Activated CD4-positive, alpha-beta memory T cell treated with anti-CD3 and anti-CD28 coated beads, Interleukin-2, amount 10 ng/mL, durations not matched to agents 7 days and 5 days (primary cell): ENCODE measurements around the gene PTCD3. TPM values are rescaled to one million over a fixed set of nuclear protein-coding genes. Genes with fewer than 3 reads are reported as not detected.

Experiments used
- CTCF ChIA-PET: fragments of 350-600 bp; sonication (Branson Sonifier 250); formaldehyde crosslinking; loops from one replicate; lab custom pipeline; 2021; ENCODE audit warnings: antibody characterized with exemption, inconsistent platforms; lab: Charles Lee
- POLR2A ChIA-PET: fragments of 350-600 bp; sonication (Branson Sonifier 250); formaldehyde crosslinking; loops from one replicate; lab custom pipeline; 2021; ENCODE audit warnings: antibody characterized with exemption; lab: Charles Lee
- DNase-seq: peaks from one replicate; pipeline ENCODE4 v3.0.0-alpha.2; 2020
- H3K27ac Mint-ChIP-seq: one replicate; pipeline ENCODE4 v1.8.0; 2021; ENCODE audit warnings: mild to moderate bottlenecking, mixed read lengths
- H3K27me3 Mint-ChIP-seq: one replicate; pipeline ENCODE4 v1.8.0; 2021; ENCODE audit warnings: mixed read lengths
- H3K36me3 Mint-ChIP-seq: one replicate; pipeline ENCODE4 v1.8.0; 2021; ENCODE audit warnings: low read depth, mixed read lengths
- H3K4me1 Mint-ChIP-seq: one replicate; pipeline ENCODE4 v1.8.0; 2021; ENCODE audit warnings: mixed read lengths
- H3K4me3 Mint-ChIP-seq: one replicate; pipeline ENCODE4 v1.8.0; 2021; ENCODE audit warnings: mild to moderate bottlenecking, mixed read lengths
- H3K9me3 Mint-ChIP-seq: one replicate; pipeline ENCODE4 v1.8.0; 2021; ENCODE audit warnings: mixed read lengths
- total RNA-seq, 2 experiments: library from RNA; stranded (reverse); gene quantifications; one replicate each; pipeline ENCODE4 v1.2.3, GENCODE V29; 2021

Gene PTCD3
- total RNA-seq, 2 experiments from 2014 or later = 144 to 149 TPM

DNA sequence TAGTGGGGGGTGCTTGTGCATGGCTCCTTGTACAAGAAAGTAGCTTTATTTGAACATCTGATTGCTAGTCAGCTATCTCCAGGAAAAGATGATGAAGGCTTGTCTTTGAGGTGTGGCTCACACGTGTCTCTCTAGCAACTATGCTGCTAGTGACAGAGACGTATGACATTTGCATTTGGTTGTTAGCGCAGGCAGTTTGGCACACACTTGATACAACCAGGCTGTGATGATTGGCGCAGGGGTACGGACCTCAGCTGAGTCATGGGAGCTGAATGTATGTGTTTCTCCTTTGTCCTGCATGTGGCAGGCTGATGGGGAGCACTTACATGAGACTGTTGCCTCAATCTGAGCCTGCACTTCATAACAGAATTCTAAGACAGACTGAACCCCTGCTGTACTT is 29.6 kb downstream of the PTCD3 start:
- Mint-ChIP-seq H3K27ac (peak overlapping the region; percentile 23), H3K27me3 (no peaks in the 10 kb centered on the region), H3K4me3 (no peak overlapping the region), H3K4me1 (peaks cover 11% of the 10 kb centered on the region), H3K36me3 (peaks cover 93% of the 10 kb centered on the region), H3K9me3 (no peaks in the 10 kb centered on the region)
- DNase-seq = no peak
- ChIA-PET CTCF (no interaction called here), POLR2A (interaction anchor here (1.4 to 1.5 kb wide), 2 partner anchors 17 to 29 kb away, joined by 4 to 10 read pairs; partner anchors contain the start of genes POLR1A and PTCD3)

DNA sequence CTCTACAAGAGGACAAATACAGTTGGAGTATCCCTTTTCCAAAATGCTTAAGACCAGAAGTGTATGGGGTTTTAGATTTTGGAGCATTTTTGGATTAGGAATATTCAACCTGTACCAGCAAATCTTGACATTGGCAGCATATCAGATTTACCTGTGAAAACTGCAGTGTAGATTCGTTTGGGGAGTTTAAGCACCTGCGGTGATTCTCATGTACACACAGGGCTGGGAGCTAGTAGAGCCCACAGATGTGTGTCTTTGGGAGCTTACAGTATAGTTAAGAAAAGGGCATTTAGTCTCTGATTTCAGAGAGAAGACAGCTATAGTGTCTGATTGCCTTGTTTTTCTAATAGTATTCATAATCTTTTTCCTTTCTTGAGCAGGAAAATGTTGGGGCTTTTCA is 30.1 kb downstream of the PTCD3 start:
- Mint-ChIP-seq H3K4me3 (no peak overlapping the region), H3K27me3 (no peaks in the 10 kb centered on the region), H3K36me3 (peaks cover 94% of the 10 kb centered on the region), H3K9me3 (no peaks in the 10 kb centered on the region), H3K4me1 (peaks cover 11% of the 10 kb centered on the region), H3K27ac (no peak overlapping the region)
- no peak for DNase-seq
- ChIA-PET POLR2A (interaction anchor here (1.4 to 1.5 kb wide), 2 partner anchors 17 to 30 kb away, joined by 4 to 10 read pairs; partner anchors contain the start of genes POLR1A and PTCD3), CTCF (interaction anchor here (1.4 kb wide), 1 partner anchor 56 kb away, joined by 3 read pairs; no protein-coding TSS in a partner anchor)

DNA sequence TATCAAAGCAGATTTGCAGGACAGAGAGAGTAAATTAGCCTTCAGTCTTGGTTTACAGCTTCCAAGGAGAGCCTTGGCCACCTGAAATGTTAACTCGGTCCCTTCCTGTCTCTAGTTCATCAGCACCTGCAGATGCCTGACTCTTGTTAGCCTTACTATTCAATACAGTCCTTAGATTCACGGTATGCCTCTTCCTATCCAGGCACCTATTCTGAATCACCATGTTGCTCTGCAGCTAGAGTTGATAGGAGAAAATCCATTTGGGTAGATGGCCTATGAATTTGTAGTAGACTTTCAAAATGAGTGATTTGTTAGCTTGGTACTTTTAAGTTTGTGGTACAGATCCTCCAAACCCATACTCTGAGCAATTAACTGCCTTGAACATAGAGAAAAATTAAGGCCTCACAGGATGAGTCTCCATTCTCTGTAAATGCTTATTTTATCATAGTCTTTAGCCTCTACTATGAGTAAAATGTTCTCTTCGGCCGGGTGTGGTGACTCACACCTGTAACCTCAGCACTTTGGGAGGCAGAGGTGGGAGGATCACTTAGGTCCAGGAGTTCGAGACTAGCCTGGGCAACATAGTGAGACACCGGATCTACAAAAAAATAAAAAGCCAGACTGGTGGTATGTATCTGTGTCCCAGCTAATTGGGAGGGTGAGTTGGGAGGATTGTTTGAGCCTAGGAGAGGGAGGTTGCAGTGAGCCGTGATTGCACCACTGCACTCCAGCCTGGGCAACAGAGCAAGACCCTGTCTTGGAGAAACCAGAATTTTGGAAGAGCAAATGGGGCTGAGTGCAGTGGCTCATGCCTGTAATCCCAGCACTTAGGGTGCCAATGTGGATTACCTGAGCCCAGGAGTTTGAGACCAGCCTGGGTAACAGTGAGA is 32.9 kb downstream of the PTCD3 start:
- CTCF ChIA-PET = no interaction called here
- no peak overlapping the region for H3K4me3 Mint-ChIP-seq

DNA sequence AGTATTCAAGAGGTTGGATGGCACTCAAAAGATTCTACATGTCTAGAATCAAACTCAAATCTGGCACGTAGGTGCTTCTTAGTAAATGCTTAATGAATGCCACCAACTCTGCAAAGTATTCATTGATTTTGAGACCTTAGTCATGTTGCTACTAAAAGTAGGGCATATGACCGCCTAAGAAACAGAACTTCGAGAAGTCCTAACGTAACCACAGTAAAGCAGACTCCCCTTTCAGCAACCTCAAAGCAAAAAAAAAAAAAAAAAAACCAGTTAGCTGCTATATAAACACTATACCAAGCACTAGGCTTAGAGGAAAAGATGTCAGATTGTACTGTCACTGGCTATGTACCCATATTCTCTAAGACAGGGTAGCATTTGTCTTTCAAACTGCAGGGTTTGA is 33.9 kb downstream of the PTCD3 start:
- ChIA-PET CTCF (no interaction called here), POLR2A (no interaction called here)
- Mint-ChIP-seq H3K4me3 (no peak overlapping the region), H3K9me3 (no peaks in the 10 kb centered on the region), H3K27ac (peak overlapping the region; percentile 40), H3K27me3 (no peaks in the 10 kb centered on the region), H3K4me1 (peaks cover 11% of the 10 kb centered on the region), H3K36me3 (peaks cover 87% of the 10 kb centered on the region)
- DNase-seq = no peak

More for the DNA sequence above, 32.9 kb downstream of the PTCD3 start:
- peak overlapping the region; percentile 35 for H3K27ac Mint-ChIP-seq
- POLR2A ChIA-PET = interaction anchor here (0.9 to 1.9 kb wide), 3 partner anchors 18 to 33 kb away, joined by 3 to 5 read pairs (median 3); partner anchors contain the start of gene PTCD3
- peaks cover 87% of the 10 kb centered on the region for H3K36me3 Mint-ChIP-seq
- no peaks in the 10 kb centered on the region for H3K27me3 Mint-ChIP-seq
- H3K4me1 Mint-ChIP-seq = peaks cover 11% of the 10 kb centered on the region
- H3K9me3 Mint-ChIP-seq = no peaks in the 10 kb centered on the region
- DNase-seq = no peak

DNA sequence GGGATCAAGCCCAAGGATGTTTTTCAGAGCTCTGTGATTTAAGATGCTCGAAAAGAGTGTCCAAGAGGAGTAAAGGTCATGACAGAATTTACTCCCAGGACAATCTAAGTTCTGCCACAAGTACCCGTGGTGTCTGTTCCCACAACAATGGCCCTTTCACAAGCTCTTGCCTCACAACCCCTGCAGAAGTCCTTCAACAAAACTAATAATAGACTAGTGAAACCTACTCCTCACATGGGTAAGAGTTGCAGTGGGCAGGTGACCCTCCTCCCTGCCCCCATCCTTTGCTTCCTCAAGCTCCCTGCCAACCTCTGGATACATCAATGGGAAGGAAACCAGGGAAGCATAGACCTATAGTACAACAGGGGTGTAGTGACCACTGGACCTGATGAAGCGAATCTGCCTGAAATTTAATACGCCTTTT is 34.9 kb downstream of the PTCD3 start:
- POLR2A ChIA-PET = interaction anchor here (1.1 kb wide), 1 partner anchor 25 kb away, joined by 3 read pairs; no protein-coding TSS in a partner anchor
- peaks cover 83% of the 10 kb centered on the region for H3K36me3 Mint-ChIP-seq
- H3K9me3 Mint-ChIP-seq = no peaks in the 10 kb centered on the region
- CTCF ChIA-PET = no interaction called here
- no peak overlapping the region for H3K27ac Mint-ChIP-seq
- H3K27me3 Mint-ChIP-seq = no peaks in the 10 kb centered on the region
- no peak overlapping the region for H3K4me3 Mint-ChIP-seq
- H3K4me1 Mint-ChIP-seq = peaks cover 11% of the 10 kb centered on the region
- DNase-seq = no peak

DNA sequence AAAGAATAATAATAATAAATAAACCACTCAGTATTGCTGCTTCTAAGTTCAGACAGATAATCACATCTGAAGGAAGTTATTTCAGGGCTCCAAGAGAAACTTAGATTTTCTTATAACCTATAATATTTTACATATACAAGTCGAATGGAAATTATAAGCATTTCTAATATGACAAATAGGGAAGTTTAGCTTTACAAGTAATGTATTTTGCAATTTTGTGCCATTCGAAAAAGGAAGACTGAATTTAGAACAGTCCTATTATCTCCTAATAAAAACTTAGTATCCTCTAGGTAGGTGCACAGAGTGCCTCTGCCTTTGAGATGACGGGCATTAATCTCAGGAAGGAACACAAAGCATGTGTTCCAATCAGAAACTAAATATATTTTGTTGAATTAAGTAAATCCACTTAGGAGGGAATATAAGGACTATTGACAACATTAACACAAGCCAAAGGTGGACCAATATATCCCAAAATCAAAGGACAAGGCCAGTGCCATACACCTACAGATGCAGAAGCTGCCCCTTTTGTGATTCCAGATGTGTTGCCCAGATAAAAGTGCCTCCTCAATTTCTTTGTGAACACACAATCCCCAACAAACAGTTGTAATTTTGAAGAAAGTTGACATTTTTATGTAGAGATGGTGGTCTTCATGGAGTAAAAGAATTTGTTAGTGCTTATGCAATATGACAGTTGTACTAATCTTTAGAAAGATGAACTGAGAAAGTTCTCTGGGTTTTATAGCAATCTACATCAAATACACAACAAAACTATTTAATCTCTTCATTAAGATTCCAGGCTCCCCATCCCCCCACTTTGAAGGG is 36.6 kb downstream of the PTCD3 start:
- Mint-ChIP-seq H3K27ac (peak overlapping the region; percentile 10), H3K36me3 (peaks cover 75% of the 10 kb centered on the region), H3K27me3 (no peaks in the 10 kb centered on the region), H3K4me1 (peaks cover 11% of the 10 kb centered on the region), H3K9me3 (no peaks in the 10 kb centered on the region), H3K4me3 (no peak overlapping the region)
- ChIA-PET CTCF (no interaction called here), POLR2A (interaction anchor here (1.3 kb wide), 1 partner anchor 37 kb away, joined by 3 read pairs; the partner anchor contains the start of genes POLR1A and PTCD3)
- DNase-seq = no peak

DNA sequence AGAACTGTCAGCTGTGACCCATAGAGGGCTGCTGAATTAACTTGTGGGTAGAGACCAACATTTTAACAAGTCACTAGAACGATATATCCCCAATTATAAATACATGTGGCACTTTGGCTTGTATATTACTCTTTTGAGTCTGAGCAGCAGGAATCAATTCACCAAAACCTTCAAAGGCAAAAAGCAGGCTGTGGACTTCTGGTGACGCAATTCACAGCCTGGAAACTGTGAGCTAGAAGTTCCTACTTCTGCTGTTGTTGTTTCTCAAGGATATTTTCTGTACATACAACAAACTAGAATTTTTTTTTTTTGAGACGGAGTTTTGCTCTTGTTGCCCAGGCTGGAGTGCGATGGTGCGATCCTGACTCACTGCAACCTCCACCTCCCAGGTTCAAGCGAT is 37.3 kb downstream of the PTCD3 start:
- Mint-ChIP-seq H3K27ac (no peak overlapping the region), H3K4me1 (peaks cover 11% of the 10 kb centered on the region), H3K27me3 (no peaks in the 10 kb centered on the region), H3K36me3 (peaks cover 76% of the 10 kb centered on the region), H3K9me3 (no peaks in the 10 kb centered on the region), H3K4me3 (no peak overlapping the region)
- DNase-seq = no peak
- ChIA-PET POLR2A (interaction anchor here (1.3 kb wide), 1 partner anchor 37 kb away, joined by 3 read pairs; the partner anchor contains the start of genes POLR1A and PTCD3), CTCF (no interaction called here)

DNA sequence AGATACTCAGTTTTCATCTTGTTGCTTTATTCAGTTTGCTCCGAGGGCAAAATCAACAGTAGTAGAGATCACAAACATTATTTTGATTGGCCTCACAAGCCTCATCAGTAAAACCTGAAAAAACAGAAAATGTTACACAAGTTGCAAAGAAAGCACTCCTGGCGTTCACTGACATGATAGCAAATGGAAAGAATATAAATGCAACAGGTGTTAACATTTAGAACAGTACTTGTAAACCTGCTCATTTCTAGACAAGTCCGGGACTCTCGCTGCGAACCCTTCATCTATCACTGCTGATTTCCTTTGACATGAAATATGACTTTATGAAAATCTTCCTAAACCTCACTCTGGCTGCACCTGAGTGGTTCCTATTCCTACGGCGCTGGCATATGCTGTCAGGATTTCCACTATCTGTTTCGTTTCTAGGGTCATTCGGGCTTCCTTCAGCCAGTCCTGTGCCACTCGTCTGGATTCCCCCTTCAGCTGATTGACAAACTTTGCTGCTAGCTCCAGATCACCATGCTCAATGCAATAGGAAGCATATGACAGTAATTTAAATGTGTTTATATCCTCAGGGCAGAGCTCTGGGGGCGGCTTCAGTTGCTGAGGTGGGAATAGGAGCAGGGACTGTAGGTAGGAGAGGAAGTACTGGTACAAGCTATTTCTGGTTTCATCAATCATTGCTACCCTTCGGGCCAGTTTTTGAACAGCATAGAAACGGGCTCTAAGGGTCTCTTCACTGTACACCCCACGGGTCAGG is 38.1 kb downstream of the PTCD3 start:
- CTCF ChIA-PET = interaction anchor here (0.9 kb wide), 1 partner anchor 416 kb away, joined by 3 read pairs; no protein-coding TSS in a partner anchor
- Mint-ChIP-seq H3K4me1 (peaks cover 8% of the 10 kb centered on the region), H3K27ac (no peak overlapping the region), H3K9me3 (no peaks in the 10 kb centered on the region), H3K36me3 (peaks cover 76% of the 10 kb centered on the region), H3K27me3 (no peaks in the 10 kb centered on the region), H3K4me3 (no peak overlapping the region)
- DNase-seq = no peak
- POLR2A ChIA-PET = interaction anchor here (1.3 to 1.4 kb wide), 2 partner anchors 38 to 41 kb away, joined by 3 read pairs; partner anchors contain the start of genes POLR1A and PTCD3

DNA sequence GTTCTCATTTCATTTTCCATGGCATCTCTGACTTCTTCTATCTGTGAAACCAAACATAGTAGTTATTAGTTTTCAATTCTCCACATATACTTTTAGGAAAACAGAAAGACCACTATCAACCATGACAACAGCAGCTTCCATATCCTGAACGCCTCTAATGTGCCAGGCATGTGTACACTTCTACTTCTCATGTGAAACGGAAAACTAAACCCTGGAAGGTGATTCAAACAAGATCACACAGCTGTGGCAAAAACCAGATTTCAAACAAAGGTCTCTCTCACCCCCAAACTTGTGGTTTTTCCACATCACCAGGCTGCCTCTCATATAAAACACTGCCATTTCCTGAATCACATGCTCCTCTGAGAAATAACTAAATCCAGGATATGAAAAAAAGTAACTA is 41.8 kb downstream of the PTCD3 start:
- H3K4me1 Mint-ChIP-seq = peaks cover 1% of the 10 kb centered on the region
- DNase-seq = no peak
- H3K9me3 Mint-ChIP-seq = no peaks in the 10 kb centered on the region
- no peak overlapping the region for H3K4me3 Mint-ChIP-seq
- no peaks in the 10 kb centered on the region for H3K27me3 Mint-ChIP-seq
- ChIA-PET POLR2A (interaction anchor here (1.3 kb wide), 2 partner anchors 9 to 37 kb away, joined by 3 to 4 read pairs; no protein-coding TSS in a partner anchor), CTCF (interaction anchor here (0.9 kb wide), 1 partner anchor 511 kb away, joined by 3 read pairs; no protein-coding TSS in a partner anchor)
- peak overlapping the region; percentile 51 for H3K27ac Mint-ChIP-seq
- peaks cover 80% of the 10 kb centered on the region for H3K36me3 Mint-ChIP-seq

DNA sequence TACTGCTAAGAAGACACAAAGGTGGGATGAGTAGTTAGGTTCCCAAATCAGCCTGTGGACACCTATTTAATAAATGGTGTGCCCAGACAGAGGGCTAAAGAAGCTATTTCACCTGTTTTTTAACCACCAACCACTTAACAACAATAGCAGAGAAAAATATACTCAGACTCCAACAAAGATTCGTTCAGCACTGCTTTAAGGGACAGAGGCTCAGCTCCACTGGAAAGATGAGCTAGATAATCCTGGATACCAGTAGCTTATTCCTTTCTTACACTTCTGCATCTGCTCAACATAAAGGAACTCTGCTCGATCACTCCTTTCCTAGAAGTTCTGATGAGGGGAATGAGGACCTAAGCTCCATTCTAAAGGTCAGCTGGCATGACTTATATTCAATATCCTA is 44.5 kb downstream of the PTCD3 start:
- ChIA-PET POLR2A (interaction anchor here (0.6 to 1.5 kb wide), 3 partner anchors 12 to 451 kb away, joined by 3 to 5 read pairs (median 4); no protein-coding TSS in a partner anchor), CTCF (interaction anchor here (1.1 to 2.5 kb wide), 3 partner anchors 62 to 814 kb away, joined by 3 to 8 read pairs (median 5); no protein-coding TSS in a partner anchor)
- Mint-ChIP-seq H3K27me3 (no peaks in the 10 kb centered on the region), H3K4me1 (peaks cover 1% of the 10 kb centered on the region), H3K36me3 (peaks cover 75% of the 10 kb centered on the region), H3K4me3 (no peak overlapping the region), H3K9me3 (no peaks in the 10 kb centered on the region), H3K27ac (no peak overlapping the region)
- no peak for DNase-seq

DNA sequence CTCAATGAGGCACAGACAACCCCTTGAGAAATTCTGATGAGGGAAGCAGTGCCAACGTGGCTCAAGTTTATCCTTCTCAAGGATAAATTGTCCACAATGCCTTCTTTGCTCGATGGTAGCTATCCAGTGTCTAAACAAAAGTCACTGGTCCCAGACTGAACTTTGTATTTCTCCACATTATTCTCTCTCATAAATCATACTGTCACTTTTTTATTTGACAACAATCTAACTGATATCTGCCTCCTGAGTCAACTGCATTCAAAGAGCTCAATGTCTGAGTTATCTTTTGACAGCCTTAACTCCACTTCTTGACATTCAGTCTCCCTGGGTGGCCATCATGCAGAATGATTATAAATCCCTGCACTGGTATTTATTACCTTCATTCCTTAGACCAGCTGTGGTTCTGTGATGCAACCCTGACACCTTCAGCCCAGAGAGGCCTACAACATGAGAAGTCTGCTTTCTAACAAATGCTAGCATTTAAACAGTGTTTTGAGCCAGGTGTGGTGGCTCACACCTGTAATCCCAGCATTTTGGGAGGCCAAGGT is 51.0 kb downstream of the PTCD3 start:
- H3K4me3 Mint-ChIP-seq = no peak overlapping the region
- no peak overlapping the region for H3K27ac Mint-ChIP-seq
- H3K36me3 Mint-ChIP-seq = peaks cover 65% of the 10 kb centered on the region
- ChIA-PET CTCF (no interaction called here), POLR2A (interaction anchor here (0.7 to 1.9 kb wide), 4 partner anchors 10 to 26 kb away, joined by 4 to 5 read pairs (median 4); no protein-coding TSS in a partner anchor)
- no peaks in the 10 kb centered on the region for H3K9me3 Mint-ChIP-seq
- no peaks in the 10 kb centered on the region for H3K27me3 Mint-ChIP-seq
- DNase-seq = no peak
- no peaks in the 10 kb centered on the region for H3K4me1 Mint-ChIP-seq
